ENCODE measurements around the gene RHBDL1.

DNA sequence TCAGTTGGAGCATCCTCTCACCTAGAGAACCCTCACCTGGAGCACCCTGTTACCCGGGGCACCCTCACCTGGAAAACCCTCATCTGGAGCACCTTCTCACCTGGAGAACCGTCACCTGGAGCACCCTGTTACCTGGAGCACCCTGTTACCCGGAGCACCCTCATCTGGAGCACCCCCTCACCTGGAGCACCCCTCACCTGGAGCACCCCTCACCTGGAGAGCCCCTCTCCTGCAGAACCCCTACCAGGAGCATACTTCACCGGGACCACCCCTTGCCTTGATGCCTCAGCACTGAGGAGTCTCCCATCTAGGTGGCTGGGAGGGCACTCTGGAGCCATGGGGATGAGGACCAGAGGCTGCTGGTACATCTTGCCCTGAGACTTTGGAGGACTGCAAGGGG is 33.5 kb downstream of the RHBDL1 start:
- no peak for TF ChIP-seq CTCF (IDR thresholded peaks at IDR 0.05)
- no peak for TF ChIP-seq EP300 (IDR thresholded peaks at IDR 0.05)
- no peak for TF ChIP-seq POLR2AphosphoS5 (IDR thresholded peaks at IDR 0.05)
